HUES64 (cell line): ENCODE results near the gene CLCNKA.

Experiments
- H3K27ac ChIP-seq: 2 replicates; pipeline ENCODE4 v1.7.0; 2013; ENCODE audit warnings: low read depth, low read length, inconsistent platforms
- H3K27me3 ChIP-seq: 2 replicates; pipeline ENCODE4 v1.6.1; 2013; ENCODE audit warnings: mild to moderate bottlenecking, low read length; ENCODE audit not compliant: insufficient read depth
- H3K36me3 ChIP-seq: 2 replicates; pipeline ENCODE4 v1.6.1; 2013; ENCODE audit warnings: mild to moderate bottlenecking, low read length; ENCODE audit not compliant: insufficient read depth
- H3K4me1 ChIP-seq: 2 replicates; pipeline ENCODE4 v1.6.1; 2013; ENCODE audit warnings: mild to moderate bottlenecking, low read length, moderate library complexity; ENCODE audit not compliant: insufficient read depth
- H3K4me3 ChIP-seq: 2 replicates; pipeline ENCODE4 v1.5.1; 2013; ENCODE audit warnings: mild to moderate bottlenecking, low read length, moderate library complexity
- H3K9ac ChIP-seq: 2 replicates; pipeline ENCODE4 v1.6.1; 2013; ENCODE audit warnings: mild to moderate bottlenecking, low read depth, low read length
- H3K9me3 ChIP-seq: 2 replicates; pipeline ENCODE4 v1.6.1; 2013; ENCODE audit warnings: low read depth, low read length; ENCODE audit not compliant: insufficient read depth
- WGBS: fragments of 150-250, 120-280 bp; methylation state at CpG from one replicate; pipeline ENCODE4 v1.1.7; 2013; ENCODE audit warnings: missing lambda C conversion rate; 5-methylcytosine and 5-hydroxymethylcytosine counted together

Gene CLCNKA

DNA sequence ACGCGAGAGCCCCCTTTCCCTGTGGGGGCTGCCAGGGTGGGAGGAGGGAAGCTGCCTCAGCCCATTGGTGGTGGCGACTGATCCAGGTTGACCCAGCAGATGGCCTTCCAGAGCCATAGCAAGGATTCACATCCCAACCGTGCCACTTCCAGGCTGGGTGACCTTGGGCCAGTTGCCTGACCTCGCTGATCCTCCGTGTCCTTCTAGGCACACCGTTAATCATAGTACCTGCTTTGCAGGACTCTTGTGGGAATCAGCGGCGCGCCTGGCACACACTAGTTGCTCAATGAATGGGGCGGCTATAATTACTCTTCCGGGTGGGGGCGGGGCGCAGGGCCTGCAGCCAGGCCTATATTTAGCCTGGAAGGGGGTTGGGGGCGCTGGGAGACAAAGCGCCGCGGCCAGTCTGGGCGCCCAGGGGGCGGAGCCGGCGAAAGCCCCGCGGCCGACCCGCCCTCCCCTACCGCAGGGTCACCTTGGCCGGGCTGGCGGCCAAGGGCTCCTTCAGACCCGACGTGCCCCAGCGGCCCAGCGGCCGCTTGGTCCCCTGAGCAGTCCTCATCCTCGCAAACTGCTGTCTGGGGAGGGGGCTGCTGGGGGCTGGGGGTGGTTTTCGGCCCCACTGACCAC is 9.1 kb upstream of the CLCNKA start:
- Histone ChIP-seq H3K27ac (peak overlapping the region; percentile 85), H3K9ac (peak overlapping the region; percentile 54), H3K36me3 (no peaks in the 10 kb centered on the region), H3K4me1 (peaks cover 5% of the 10 kb centered on the region; the same call in 1 of the 2 replicates), H3K4me3 (peak overlapping the region; percentile 45), H3K9me3 (no peaks in the 10 kb centered on the region), H3K27me3 (no peaks in the 10 kb centered on the region)
- WGBS: 6% methylated on average over 36 of the region's 36 CpGs

DNA sequence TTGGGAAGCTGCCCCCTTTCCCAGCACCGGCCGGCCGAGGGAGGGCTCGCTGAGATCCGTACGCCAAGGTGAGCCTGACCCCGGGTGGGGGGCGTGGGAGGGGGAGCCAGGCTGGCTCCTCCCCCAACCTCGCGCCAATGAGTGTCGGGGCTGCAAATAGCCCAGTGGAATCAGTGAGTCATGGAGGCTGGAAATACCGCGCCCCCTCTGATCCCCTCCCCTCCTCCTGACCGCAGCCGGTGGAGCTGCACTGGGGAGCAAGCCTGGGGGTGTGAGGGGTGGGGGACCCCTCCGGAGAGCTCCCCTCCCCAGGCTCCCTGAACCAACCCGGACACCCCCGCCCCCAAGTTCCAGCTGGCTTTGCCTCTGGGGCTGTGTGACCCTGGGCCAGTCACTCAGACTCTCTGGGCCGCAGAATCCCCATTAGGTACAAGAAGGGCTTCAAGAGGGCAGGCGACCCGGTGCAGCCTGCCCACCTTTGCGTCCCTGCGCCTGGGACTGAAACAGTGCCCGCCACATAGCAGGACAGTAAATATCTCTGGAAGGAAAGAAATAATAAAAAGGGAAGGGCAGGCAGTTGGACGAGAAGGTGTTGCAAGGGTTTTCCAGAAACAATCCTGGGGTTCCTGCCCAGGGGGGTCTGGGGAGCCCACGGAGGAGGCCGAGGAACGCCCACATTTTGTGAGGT is 8.5 kb upstream of the CLCNKA start:
- H3K4me3 ChIP-seq: peak overlapping the region; percentile 45
- WGBS: 24% methylated on average over 25 of the region's 28 CpGs
- H3K9me3 ChIP-seq: no peaks in the 10 kb centered on the region
- H3K27ac ChIP-seq: peak overlapping the region; percentile 85
- peak overlapping the region; percentile 46 for H3K9ac ChIP-seq
- H3K4me1 ChIP-seq: peaks cover 12% of the 10 kb centered on the region; the same call in 1 of the 2 replicates
- no peaks in the 10 kb centered on the region for H3K27me3 ChIP-seq
- H3K36me3 ChIP-seq: no peaks in the 10 kb centered on the region

- Histone ChIP-seq H3K9me3 (no peaks in the 10 kb centered on the region), H3K4me1 (peaks cover 13% of the 10 kb centered on the region; the same call in 1 of the 2 replicates), H3K36me3 (no peaks in the 10 kb centered on the region), H3K9ac (no peak overlapping the region), H3K27me3 (no peaks in the 10 kb centered on the region), H3K27ac (no peak overlapping the region), H3K4me3 (no peak overlapping the region; the same call in 1 of the 2 replicates)
- no CpG with 5 or more reads among the region's 4 CpGs for WGBS
These were observed 8.0 kb upstream of the CLCNKA start for GRCh38 chr1:16013908-16014258.

DNA sequence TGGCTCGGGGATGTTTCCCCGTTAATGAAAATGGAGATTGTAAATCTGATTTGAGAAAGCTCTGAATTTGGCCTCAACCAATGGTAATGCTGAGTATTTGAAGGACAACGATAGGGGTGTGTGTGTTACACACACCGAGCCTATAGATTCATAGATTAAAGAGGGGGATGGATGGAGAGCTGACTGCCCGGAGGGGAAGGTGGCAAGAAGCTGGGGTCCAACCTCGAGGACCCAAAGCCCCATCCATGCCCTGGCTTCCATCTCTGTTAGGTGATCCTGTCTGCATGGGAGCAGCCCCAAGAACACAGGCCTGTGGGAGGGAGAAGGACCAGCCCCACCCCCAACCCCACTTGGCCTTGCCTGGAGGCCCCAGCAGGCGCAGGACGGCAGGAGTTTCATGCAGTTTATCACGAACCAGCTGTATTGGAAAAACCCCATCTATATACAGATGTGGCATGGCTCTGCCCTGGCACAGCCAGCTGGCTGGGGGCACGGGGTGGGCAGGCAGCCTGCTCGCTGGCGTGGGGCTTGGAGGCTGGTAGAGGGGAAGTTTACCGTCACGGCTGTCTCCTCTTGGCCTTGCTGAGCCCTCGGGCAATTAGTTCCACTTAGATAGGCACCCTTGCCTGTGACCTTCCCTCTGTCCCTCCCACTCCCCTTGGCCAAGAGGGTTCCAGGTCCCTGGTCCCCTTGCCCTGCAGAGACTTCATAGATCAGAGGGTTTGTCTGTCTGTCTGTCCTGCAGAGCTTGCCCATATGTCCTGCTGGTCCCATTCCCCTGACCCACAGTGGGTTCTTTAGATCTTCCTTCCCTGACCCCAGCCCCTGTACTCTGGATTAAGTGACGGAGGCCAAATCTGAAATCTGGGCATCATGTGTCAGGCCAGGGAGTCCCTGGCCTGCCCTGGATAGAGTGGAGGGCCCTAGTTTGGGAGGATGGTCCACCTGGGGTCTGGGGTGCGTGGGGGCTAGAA is 7.0 kb upstream of the CLCNKA start:
- peaks cover 18% of the 10 kb centered on the region for H3K4me1 ChIP-seq
- 81% methylated on average over 17 of the region's 17 CpGs for WGBS

GRCh38 chr1:16015491-16015890 is 6.3 kb upstream of the CLCNKA start:
- Histone ChIP-seq H3K27me3 (no peaks in the 10 kb centered on the region), H3K27ac (no peak overlapping the region), H3K4me1 (peaks cover 18% of the 10 kb centered on the region), H3K9me3 (no peaks in the 10 kb centered on the region), H3K9ac (no peak overlapping the region), H3K4me3 (no peak overlapping the region), H3K36me3 (no peaks in the 10 kb centered on the region)
- 95% methylated on average over 25 of the region's 25 CpGs for WGBS

More for the DNA sequence above, 7.0 kb upstream of the CLCNKA start:
- Histone ChIP-seq H3K27ac (no peak overlapping the region), H3K36me3 (no peaks in the 10 kb centered on the region), H3K4me3 (no peak overlapping the region), H3K9me3 (no peaks in the 10 kb centered on the region), H3K9ac (no peak overlapping the region), H3K27me3 (no peaks in the 10 kb centered on the region)

DNA sequence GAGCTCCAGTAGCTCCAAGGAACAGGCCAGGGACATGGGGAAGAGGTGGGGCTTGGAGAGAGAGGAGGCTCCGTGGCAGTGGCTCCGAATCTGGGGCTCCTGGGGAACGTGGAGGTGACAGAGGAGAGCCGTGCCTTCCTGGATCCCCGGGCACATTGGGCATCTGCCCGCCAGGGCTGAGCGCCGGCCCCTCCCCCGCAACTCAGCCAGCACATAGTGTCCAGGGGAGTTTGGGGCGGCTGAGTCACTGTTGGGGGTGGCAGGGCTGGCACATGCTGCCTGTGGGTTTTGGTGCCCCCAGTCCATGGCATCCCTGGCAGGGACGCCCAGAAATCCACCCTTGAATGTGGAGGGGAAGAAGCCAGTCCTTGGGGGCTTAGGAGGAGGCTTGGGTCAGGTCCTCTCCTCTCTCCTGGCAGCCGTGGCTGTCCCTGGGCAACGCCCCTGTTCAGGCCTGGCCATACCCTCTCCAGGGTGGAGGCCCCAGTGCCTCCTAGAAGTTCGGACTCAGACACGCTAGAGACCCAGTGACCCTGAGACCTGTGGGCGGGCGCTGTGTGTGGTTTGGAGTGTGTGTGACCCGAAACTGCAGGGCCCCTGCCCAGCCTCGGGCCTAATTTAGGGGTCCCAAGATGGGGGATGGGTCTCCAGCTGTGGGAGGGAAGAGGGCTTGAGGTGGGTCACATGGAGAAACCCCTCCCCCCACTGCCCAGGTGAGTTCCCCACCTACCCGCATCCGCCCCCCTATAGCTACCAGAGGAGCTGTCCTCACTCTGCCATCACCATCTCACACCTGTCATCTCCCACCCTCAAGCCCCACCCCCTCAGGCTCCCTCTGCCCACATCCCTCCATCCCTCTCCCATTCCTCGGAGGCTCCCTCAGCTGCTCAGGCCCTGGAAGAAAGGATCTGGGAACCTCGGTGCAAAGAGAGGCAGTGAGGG is 5.6 kb upstream of the CLCNKA start:
- no peaks in the 10 kb centered on the region for H3K9me3 ChIP-seq
- no peaks in the 10 kb centered on the region for H3K27me3 ChIP-seq
- no peaks in the 10 kb centered on the region for H3K36me3 ChIP-seq
- no peak overlapping the region for H3K4me3 ChIP-seq
- H3K27ac ChIP-seq: no peak overlapping the region
- no peak overlapping the region for H3K9ac ChIP-seq
- H3K4me1 ChIP-seq: peaks cover 18% of the 10 kb centered on the region
- 89% methylated on average over 23 of the region's 23 CpGs for WGBS

DNA sequence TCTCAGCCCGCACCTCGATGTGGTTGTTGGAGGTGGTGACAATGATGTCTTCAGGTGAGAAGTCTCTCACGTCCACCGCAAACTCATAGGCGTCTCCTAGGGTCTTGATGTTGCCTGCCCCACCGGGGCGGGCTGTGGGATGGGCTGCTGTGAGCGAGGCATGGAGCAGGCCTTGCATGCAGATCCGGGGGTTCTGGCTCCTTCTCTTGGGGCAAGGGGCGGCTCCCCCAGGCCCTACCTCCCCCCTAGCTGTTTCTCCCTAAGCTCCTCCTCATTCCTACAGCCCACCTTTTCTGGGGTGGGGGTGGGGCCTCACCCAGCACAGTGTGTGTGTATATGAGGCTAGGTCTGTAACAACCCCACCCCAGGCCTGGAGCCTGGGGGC is 4.8 kb upstream of the CLCNKA start:
- no peak overlapping the region for H3K27ac ChIP-seq
- no peaks in the 10 kb centered on the region for H3K36me3 ChIP-seq
- H3K27me3 ChIP-seq: peaks cover 4% of the 10 kb centered on the region; the same call in 1 of the 2 replicates
- H3K9ac ChIP-seq: no peak overlapping the region
- no peak overlapping the region for H3K4me3 ChIP-seq
- 81% methylated on average over 9 of the region's 10 CpGs for WGBS
- no peaks in the 10 kb centered on the region for H3K9me3 ChIP-seq
- H3K4me1 ChIP-seq: peaks cover 18% of the 10 kb centered on the region

DNA sequence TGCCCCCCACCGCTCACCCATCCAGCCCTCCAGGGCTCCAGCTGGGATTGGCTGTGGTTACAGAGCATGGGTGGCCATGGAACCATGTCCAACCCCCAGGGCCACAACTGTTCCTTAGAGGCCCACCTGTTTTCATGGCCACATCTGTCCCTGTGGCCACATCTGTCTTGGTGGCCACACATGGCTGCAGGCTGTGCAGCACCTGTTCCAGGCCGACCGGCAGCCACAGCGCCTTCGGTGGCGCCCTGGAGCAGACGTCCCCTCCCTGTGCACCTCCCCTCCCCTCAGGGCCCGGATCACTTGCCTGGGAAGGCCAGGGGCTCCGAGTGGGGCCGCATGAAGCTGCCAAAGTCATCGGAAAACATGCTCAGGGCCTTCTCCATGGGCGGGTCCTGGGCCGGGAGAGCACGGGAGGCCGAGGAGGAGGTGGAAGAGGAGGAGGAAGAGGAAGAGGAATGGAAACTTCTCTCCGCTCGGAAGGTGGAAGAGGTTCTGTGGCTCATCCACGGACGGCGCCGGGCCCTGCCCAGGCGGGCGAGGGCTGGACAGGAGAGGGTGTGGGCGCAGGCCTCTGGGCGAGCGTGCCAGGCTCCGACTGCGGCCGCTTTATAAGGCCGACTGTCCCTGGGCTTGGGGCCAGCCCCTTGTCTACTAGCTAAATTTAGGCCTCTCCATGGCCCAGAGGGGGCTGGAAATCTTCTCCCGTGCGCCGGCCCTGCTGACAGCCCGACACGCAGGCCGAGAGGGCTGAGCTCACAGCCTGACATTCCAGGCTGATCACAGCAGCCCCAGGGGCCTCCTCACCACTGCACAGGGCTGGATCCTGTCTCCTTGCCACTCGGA is 4.2 kb upstream of the CLCNKA start, which contains the start of gene HSPB7:
Gene HSPB7 (minus strand): TSS at position 583 of the 843 bp plus-strand sequence. CDS start 80 bp downstream, at position 503.
- no peaks in the 10 kb centered on the region for H3K36me3 ChIP-seq
- peaks cover 4% of the 10 kb centered on the region; the same call in 1 of the 2 replicates for H3K27me3 ChIP-seq
- H3K4me1 ChIP-seq: peaks cover 18% of the 10 kb centered on the region
- H3K27ac ChIP-seq: no peak within 1 kb of the TSS
- WGBS: 59% methylated on average over 37 of the region's 37 CpGs
- no peak within 1 kb of the TSS for H3K9ac ChIP-seq
- no peak within 1 kb of the TSS for H3K4me3 ChIP-seq
- no peaks in the 10 kb centered on the region for H3K9me3 ChIP-seq

DNA sequence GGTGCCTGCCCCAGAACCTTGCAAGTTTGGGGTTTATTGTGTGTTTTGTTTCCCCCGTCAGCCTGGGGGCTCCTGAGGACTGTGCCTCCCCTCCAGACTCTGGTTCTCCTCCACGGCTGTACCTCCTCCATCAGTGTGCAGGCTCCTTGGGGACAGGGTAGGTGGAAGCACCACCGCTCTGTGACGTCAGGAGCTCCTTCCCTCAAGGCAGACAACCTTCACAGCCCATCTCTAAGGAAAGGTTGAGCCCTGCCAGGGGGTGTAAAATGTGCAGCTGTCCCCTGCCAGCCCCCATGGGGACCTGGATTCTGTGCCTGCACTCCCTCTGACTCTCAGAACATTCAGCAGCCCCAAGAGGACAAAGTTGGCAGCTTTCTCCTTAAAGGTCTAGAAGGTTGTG is 3.5 kb upstream of the CLCNKA start:
- Histone ChIP-seq H3K27me3 (peaks cover 4% of the 10 kb centered on the region; the same call in 1 of the 2 replicates), H3K9ac (no peak overlapping the region), H3K4me3 (no peak overlapping the region), H3K36me3 (no peaks in the 10 kb centered on the region), H3K9me3 (no peaks in the 10 kb centered on the region), H3K4me1 (peaks cover 18% of the 10 kb centered on the region), H3K27ac (no peak overlapping the region)
- 94% methylated on average over 4 of the region's 4 CpGs for WGBS
